Measurements from ENCODE around the gene PGA3.
"Not testable (repeated sequence)": the region's sequence is repeated elsewhere in the genome, so short reads cannot be mapped to it uniquely, and the experiment has no call there.

The PGA3 gene

DNA sequence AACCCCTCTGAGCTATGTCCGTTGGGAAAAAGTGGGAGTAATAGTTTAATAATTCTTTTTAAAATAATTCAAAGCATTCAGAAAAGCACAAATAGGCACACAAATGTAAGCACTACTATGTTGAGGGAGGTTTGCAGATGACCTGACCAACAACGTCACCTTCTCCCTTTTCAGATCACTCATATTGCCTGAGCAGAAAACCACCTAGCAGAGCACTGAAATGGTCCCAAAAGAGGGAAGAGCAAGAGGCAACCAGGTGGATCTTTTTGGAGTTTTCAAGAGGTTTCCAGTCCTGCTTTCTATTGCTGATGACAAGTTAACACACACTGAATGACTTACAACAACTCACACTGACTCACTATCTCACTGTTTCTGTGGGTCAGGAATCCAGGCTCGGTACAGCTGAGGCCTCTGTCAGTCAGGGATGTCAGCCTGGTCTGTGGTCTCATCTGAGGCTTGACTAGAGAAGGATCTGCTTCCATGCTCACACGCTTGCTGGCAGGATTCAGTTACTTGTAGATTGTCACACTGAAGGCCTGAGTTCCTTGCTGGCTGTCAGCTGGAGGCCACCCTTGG lies 4.3 kb upstream of the PGA3 start:
- in situ Hi-C loops (cut with MboI; ENCODE audit: low pct_unique_long_range_greater_than_20kb, low sequenced_read_pairs) = loop anchor here (25.0 kb wide), 1 partner anchor 487 kb away; the partner anchor contains the start of gene MS4A18
- DNase-seq = no peak

- in situ Hi-C loops (cut with MboI; ENCODE audit: low pct_unique_long_range_greater_than_20kb, low sequenced_read_pairs) = no loop called here
- DNase-seq = no peak
Measured at GRCh38 chr11:61201476-61201875, 1.8 kb upstream of the PGA3 start.

DNA sequence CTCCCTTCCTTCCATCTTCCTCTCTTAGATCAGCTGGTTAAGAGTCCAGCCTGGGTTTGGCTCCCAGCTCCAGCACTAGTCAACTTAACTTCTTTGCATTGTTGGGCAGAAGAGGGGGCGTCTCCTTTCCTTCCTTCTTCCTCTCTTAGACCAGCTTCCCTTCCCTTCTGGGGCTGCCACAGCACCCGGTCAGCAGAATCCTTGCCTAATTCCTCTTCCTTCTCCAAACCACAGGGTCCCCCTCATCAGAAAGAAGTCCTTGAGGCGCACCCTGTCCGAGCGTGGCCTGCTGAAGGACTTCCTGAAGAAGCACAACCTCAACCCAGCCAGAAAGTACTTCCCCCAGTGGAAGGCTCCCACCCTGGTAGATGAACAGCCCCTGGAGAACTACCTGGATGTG lies 558 bp downstream of the PGA3 start:
- in situ Hi-C loops (cut with MboI; ENCODE audit: low pct_unique_long_range_greater_than_20kb, low sequenced_read_pairs); DNase-seq: not testable (repeated sequence)

DNA sequence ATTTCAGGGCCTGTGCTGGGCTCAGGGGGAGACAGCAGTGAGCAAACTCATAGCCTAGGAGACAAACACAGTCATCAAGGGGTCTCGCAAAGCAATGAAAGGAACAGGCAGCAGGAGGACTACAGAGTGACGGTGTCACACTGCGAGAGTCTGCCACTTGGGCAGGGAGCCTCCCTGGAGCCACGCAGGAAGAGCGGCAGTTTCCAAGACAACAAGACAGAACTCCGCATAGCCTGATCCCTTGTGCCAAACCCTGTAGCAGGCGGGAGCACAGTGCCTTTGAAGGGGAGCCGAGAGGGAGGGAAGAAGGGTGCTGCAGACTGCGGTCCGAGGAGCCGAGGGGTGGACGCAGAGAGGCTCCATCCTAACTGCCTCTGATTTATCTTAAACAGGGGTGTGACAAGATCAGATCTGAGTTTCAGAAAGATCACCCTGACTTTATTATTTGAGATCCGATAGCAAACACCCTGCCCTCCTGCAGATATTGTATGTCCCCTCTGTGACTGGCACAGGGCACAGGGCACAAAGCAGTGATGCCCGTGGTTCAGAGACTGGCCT lies 1.3 kb downstream of the PGA3 start:
- in situ Hi-C loops (cut with MboI; ENCODE audit: low pct_unique_long_range_greater_than_20kb, low sequenced_read_pairs); DNase-seq: not testable (repeated sequence)

DNA sequence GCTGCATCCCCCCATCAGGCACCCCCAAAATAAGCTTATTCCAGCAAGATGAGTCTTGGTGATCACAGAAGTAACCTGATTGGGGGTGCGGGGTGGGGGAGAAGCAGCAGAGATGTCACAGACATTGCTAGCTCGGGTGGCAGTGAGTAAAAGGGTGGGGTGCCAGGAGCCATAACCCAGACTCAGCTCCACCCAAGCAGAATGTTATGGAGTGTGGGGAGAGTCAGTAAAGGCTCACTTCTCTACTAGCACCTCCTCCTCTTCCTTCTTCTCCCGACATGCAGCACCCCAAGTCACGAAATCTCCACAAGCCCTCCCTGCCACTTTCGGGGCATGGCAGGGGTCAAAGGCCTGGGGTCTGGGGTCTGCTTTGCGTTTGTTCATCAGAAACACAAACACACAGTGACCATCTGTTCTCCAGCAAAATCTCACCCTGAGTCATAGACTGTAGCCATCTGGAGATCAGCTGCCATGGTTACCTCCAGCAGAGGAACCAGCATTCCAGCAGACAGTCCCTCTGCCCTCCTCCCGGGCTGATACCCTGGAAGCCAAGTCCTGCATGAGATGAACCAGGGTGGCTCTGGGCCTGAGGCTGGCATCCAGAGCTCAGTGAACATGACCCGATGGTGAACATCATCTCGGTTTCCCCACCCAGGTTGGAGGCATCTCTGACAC lies 4.5 kb downstream of the PGA3 start:
- in situ Hi-C loops (cut with MboI; ENCODE audit: low pct_unique_long_range_greater_than_20kb, low sequenced_read_pairs); DNase-seq: not testable (repeated sequence)

DNA sequence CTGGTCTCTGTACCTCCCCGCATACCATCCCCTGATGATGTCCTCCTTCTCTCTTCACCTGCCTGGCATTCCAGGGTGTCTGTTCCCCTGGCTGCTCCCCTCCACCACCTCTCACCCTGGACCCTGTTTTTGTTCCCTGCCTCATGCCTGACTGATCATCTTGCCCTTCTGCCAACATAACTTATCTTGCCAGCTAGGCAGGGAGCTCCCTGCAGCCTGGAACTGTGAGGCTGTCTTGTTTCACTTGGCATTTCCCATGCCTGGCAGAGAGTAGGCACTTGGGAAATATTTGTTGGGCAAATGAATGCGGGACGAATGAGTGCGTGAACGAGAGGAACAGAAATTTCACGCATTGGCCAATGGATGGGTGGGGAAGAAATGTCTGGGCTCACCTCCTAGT lies 7.3 kb downstream of the PGA3 start:
- in situ Hi-C loops (cut with MboI; ENCODE audit: low pct_unique_long_range_greater_than_20kb, low sequenced_read_pairs); DNase-seq: not testable (repeated sequence)

DNA sequence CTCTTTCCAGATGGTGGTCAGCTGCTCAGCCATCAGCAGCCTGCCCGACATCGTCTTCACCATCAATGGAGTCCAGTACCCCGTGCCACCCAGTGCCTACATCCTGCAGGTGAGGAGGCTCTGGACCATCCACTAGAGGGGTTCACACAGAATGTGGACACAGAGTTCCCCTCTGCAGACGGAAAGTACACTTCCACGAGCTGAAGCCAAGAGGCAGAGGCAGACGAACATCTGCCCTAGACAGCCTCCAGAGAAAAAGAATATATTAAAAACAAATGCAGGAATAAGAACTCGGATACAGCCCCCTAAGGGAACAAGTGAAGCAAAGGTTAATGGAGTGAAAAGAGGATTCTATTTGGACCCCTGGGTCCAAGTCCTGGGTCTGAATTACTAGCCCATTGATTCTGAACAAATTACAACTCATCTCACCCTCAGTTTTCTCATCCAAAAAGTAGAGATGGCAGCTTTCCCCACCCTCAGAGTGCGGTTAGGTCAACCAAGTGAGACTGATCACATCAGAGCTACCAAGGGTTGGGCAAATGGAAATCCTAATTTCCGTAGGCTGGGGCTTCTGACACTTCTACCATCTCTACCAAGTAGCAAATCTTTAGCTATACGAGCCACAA lies 8.1 kb downstream of the PGA3 start:
- DNase-seq; in situ Hi-C loops (cut with MboI; ENCODE audit: low pct_unique_long_range_greater_than_20kb, low sequenced_read_pairs): not testable (repeated sequence)

DNA sequence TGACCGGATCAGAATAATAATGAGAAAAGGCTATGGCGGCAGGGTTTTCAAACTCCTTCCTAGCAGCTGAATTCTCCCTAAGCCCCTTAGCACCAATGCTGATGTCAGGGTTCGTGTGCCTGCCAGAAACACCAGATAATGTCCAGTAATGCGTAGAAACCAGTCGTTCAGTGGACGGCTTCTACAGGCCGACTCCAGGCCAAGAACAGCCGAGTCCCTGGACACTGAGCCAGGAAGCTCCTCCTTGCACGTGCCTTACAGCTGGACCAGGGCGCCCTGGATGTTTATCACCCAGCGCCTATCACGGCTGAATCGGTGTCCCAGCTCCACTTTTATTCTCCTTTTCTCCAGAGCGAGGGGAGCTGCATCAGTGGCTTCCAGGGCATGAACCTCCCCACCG lies 8.9 kb downstream of the PGA3 start:
- DNase-seq; in situ Hi-C loops (cut with MboI; ENCODE audit: low pct_unique_long_range_greater_than_20kb, low sequenced_read_pairs): not testable (repeated sequence)

GRCh38 chr11:61213711-61214324 lies 10.5 kb downstream of the PGA3 start:
- DNase-seq; in situ Hi-C loops (cut with MboI; ENCODE audit: low pct_unique_long_range_greater_than_20kb, low sequenced_read_pairs): not testable (repeated sequence)

- in situ Hi-C loops (cut with MboI; ENCODE audit: low pct_unique_long_range_greater_than_20kb, low sequenced_read_pairs); DNase-seq: not testable (repeated sequence)
Measured at GRCh38 chr11:61218306-61218705, 15.0 kb downstream of the PGA3 start.

GRCh38 chr11:61219016-61219415 lies 15.7 kb downstream of the PGA3 start:
- DNase-seq; in situ Hi-C loops (cut with MboI; ENCODE audit: low pct_unique_long_range_greater_than_20kb, low sequenced_read_pairs): not testable (repeated sequence)

DNA sequence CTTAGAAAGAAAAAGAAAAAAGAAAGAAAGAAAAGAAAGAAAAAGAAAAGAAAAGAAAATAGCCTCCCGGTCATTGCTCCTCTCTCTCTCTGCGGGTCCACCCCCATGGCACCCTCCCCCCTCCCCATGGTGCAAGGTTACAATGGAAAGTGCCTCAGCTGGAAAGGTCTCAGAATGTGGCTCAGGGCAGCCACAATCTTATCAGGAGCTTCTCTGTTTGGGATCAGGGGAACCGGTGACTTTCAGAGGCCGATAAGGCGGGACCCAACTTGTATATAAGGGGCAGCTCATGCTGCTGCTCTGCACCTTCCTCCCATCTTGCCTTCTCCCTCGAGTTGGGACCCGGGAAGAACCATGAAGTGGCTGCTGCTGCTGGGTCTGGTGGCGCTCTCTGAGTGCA lies 18.7 kb downstream of the PGA3 start, which contains the start of gene PGA4:
PGA4 (plus strand) TSS at position 301 of the 400 bp plus-strand sequence; CDS start at position 355, 54 bp downstream.
- DNase-seq; in situ Hi-C loops (cut with MboI; ENCODE audit: low pct_unique_long_range_greater_than_20kb, low sequenced_read_pairs): not testable (repeated sequence)

- DNase-seq; in situ Hi-C loops (cut with MboI; ENCODE audit: low pct_unique_long_range_greater_than_20kb, low sequenced_read_pairs): not testable (repeated sequence)
Measured at GRCh38 chr11:61222692-61223091, 19.4 kb downstream of the PGA3 start.

GRCh38 chr11:61226457-61227137 lies 23.3 kb downstream of the PGA3 start:
- DNase-seq; in situ Hi-C loops (cut with MboI; ENCODE audit: low pct_unique_long_range_greater_than_20kb, low sequenced_read_pairs): not testable (repeated sequence)

DNA sequence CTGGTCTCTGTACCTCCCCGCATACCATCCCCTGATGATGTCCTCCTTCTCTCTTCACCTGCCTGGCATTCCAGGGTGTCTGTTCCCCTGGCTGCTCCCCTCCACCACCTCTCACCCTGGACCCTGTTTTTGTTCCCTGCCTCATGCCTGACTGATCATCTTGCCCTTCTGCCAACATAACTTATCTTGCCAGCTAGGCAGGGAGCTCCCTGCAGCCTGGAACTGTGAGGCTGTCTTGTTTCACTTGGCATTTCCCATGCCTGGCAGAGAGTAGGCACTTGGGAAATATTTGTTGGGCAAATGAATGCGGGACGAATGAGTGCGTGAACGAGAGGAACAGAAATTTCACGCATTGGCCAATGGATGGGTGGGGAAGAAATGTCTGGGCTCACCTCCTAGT lies 26.1 kb downstream of the PGA3 start:
- in situ Hi-C loops (cut with MboI; ENCODE audit: low pct_unique_long_range_greater_than_20kb, low sequenced_read_pairs); DNase-seq: not testable (repeated sequence)

GRCh38 chr11:61231033-61231432 lies 27.7 kb downstream of the PGA3 start:
- in situ Hi-C loops (cut with MboI; ENCODE audit: low pct_unique_long_range_greater_than_20kb, low sequenced_read_pairs); DNase-seq: not testable (repeated sequence)

GRCh38 chr11:61231585-61231984 lies 28.3 kb downstream of the PGA3 start:
- DNase-seq; in situ Hi-C loops (cut with MboI; ENCODE audit: low pct_unique_long_range_greater_than_20kb, low sequenced_read_pairs): not testable (repeated sequence)

DNA sequence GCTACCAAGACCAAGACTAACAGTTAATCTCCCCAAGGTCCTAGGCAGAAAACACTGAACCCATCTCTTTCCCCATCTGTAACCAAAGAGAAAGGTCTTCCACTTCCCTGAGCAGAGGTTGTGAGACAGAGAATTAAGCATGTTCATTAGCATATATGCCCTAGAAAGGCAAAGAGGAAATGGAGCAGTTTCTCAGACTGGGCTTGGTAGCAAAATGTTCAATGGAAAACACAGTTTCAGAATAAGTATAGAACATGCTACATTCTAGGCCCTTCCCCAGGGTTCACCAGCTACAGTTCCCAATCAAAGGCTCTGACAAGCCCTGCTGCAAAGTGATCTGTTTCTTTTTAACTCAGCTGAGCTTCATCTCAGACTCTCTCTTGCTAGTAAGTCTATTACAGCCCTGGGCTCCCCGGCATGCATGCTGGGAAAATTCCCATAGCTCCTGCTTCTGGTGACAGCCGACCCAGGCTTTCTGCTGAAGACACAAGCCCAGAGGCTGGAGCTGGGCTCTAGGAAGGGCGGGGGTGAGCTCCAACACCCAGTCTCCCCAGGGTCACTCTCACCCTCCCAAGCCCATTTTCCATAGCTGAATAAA lies 29.3 kb downstream of the PGA3 start:
- in situ Hi-C loops (cut with MboI; ENCODE audit: low pct_unique_long_range_greater_than_20kb, low sequenced_read_pairs); DNase-seq: not testable (repeated sequence)

All from KBM-7 (cell line).